ENCODE data around the gene CAPZB. TPM values are rescaled to one million over a fixed set of nuclear protein-coding genes. Genes with fewer than 3 reads are reported as not detected.

CAPZB gene
- total and polyA plus RNA-seq, 2 of the 4 experiments (the other 2 are of a cell fraction) = 216 to 304 TPM

- no peaks in the 10 kb centered on the region for H3K27me3 ChIP-seq (ENCODE audit: control insufficient read depth, insufficient read depth, low read length)
- no peak overlapping the region for H2AFZ ChIP-seq (replicated peaks; ENCODE audit: low read length, poor library complexity)
- POLR2A ChIA-PET (ENCODE audit: unreplicated experiment) = no interaction called here
- H3K4me1 ChIP-seq (ENCODE audit: control insufficient read depth, insufficient read depth, low read length) = peaks cover 14% of the 10 kb centered on the region
- H2BK20ac ChIP-seq (ENCODE audit: low read depth, low read length) = no peak overlapping the region
- peaks cover 20% of the 10 kb centered on the region for H3K36me3 ChIP-seq (ENCODE audit: control insufficient read depth, insufficient read depth, low read length)
- no peak overlapping the region for H2BK15ac ChIP-seq (ENCODE audit: low read depth, low read length)
- no peak overlapping the region for H2AK5ac ChIP-seq (ENCODE audit: low read depth, low read length)
- no peak overlapping the region for H3K4ac ChIP-seq (ENCODE audit: low read depth, low read length)
- no peak overlapping the region for H3K4me3 ChIP-seq (ENCODE audit: insufficient read depth, low read depth, low read length)
- H2BK5ac ChIP-seq (ENCODE audit: low read depth, low read length, poor library complexity, severe bottlenecking) = no peak overlapping the region
- no peak overlapping the region for H3K9ac ChIP-seq (ENCODE audit: low read depth, low read length)
- no peak overlapping the region for H4K8ac ChIP-seq (ENCODE audit: low read depth in 2 of 2, low read length in 2 of 2)
- 100% methylated on average over 2 of the region's 8 CpGs; no CpG with 5 or more reads in 1 of the 2 experiments for WGBS, 2 experiments (ENCODE audit: extremely low coverage in 2 of 2, insufficient read length in 1 of 2)
- no peak overlapping the region for H3K14ac ChIP-seq (replicated peaks; ENCODE audit: low read depth, low read length)
- ATAC-seq (ENCODE audit: low read depth) = no peak
- H3K79me1 ChIP-seq (ENCODE audit: low read depth in 1 of 2, low read length in 2 of 2) = peaks cover 51 to 100% of the 10 kb centered on the region in 2 experiments
- H3K23ac ChIP-seq (ENCODE audit: low read depth, low read length) = no peak overlapping the region
- CTCF ChIA-PET = interaction anchor here (0.7 kb wide), 1 partner anchor 26 kb away, joined by 3 read pairs; no protein-coding TSS in a partner anchor
- H3K4me2 ChIP-seq (ENCODE audit: low read depth, low read length) = no peak overlapping the region
- no peak overlapping the region for H3K18ac ChIP-seq (ENCODE audit: low read depth, low read length)
- peaks cover 98% of the 10 kb centered on the region for H4K20me1 ChIP-seq (ENCODE audit: insufficient read depth, low read length)
- H2AK9ac ChIP-seq (replicated peaks; ENCODE audit: low read depth, low read length, poor library complexity) = no peak overlapping the region
- no TSS peak for BruUV-seq (replicated peaks)
- H3K27ac ChIP-seq (ENCODE audit: insufficient read depth, low read length) = no peak overlapping the region
- H3K9me3 ChIP-seq (ENCODE audit: control insufficient read depth, insufficient read depth, low read length) = no peaks in the 10 kb centered on the region
- no peak overlapping the region for H4K5ac ChIP-seq (ENCODE audit: low read depth, low read length)
- intact Hi-C loops (cut with micrococcal nuclease) = no loop called here
- no peak overlapping the region for H4K91ac ChIP-seq (ENCODE audit: insufficient read depth, low read depth, low read length)
- peaks cover 40% of the 10 kb centered on the region for H3K9me1 ChIP-seq (ENCODE audit: insufficient read depth, low read length)
- no peak overlapping the region for H2BK120ac ChIP-seq (ENCODE audit: low read depth, low read length)
- TF ChIP-seq SMC3 (IDR thresholded peaks at IDR 0.05; ENCODE audit: low read depth, low read length) (no peak), FOS (IDR thresholded peaks at IDR 0.05; ENCODE audit: low read depth, low read length) (no peak), CHD1 (IDR thresholded peaks at IDR 0.05; ENCODE audit: low read depth, low read length) (no peak), NFE2L2 (IDR thresholded peaks at IDR 0.05; ENCODE audit: low read depth, low read length) (no peak), MXI1 (IDR thresholded peaks at IDR 0.05; ENCODE audit: borderline replicate concordance, low read depth, low read length) (no peak), POLR2A (IDR thresholded peaks at IDR 0.05; ENCODE audit: low read depth, low read length) (no peak), RAD21 (IDR thresholded peaks at IDR 0.05; ENCODE audit: low read length) (no peak), MAZ (IDR thresholded peaks at IDR 0.05; ENCODE audit: borderline replicate concordance, low read depth, low read length) (no peak), USF2 (IDR thresholded peaks at IDR 0.05; ENCODE audit: low read depth, low read length) (no peak), CTCF (conservative IDR thresholded peaks at IDR 0.05; ENCODE audit: low read depth, low read length) (no peak), RCOR1 (IDR thresholded peaks at IDR 0.05; ENCODE audit: insufficient replicate concordance, low read length) (no peak), BHLHE40 (IDR thresholded peaks at IDR 0.05; ENCODE audit: low read depth, low read length) (no peak), RFX5 (IDR thresholded peaks at IDR 0.05; ENCODE audit: low read depth, low read length) (no peak), ELK1 (IDR thresholded peaks at IDR 0.05; ENCODE audit: borderline replicate concordance, low read depth, low read length) (no peak), MAFK (IDR thresholded peaks at IDR 0.05; ENCODE audit: low read depth, low read length) (no peak), CEBPB (IDR thresholded peaks at IDR 0.05; ENCODE audit: low read depth, low read length) (no peak)
- H3K56ac ChIP-seq (ENCODE audit: extremely low read depth, insufficient read depth, low read length) = no peak overlapping the region
- dilution Hi-C loops (cut with HindIII; ENCODE audit: low sequenced_read_pairs, unreplicated experiment) = no loop called here
- DNase-seq = no peak
- in situ Hi-C loops (cut with MboI; ENCODE audit: low sequenced_read_pairs) = no loop called here
Observed at GRCh38 chr1:19411612-19412011, 73.7 kb downstream of the CAPZB start.
